HEK293T (cell line): ENCODE data around the gene ZNF331.

Source experiments
- ARNT ChIP-seq: fragments of 450-650 bp; IDR thresholded peaks from 2 replicates; pipeline ENCODE4 v1.6.1; 2017; ENCODE audit warnings: mild to moderate bottlenecking
- BHLHE40 ChIP-seq: fragments of 450-650 bp; IDR thresholded peaks from 2 replicates; pipeline ENCODE4 v1.6.1; 2016; ENCODE audit warnings: mild to moderate bottlenecking, moderate library complexity, borderline replicate concordance
- ELF4 ChIP-seq: fragments of 450-650 bp; IDR thresholded peaks from 2 replicates; pipeline ENCODE4 v1.6.1; 2017; ENCODE audit warnings: antibody characterized with exemption
- FOXA1 ChIP-seq: fragments of 450-650 bp; IDR thresholded peaks from 2 replicates; pipeline ENCODE4 v1.6.1; 2016; ENCODE audit warnings: mild to moderate bottlenecking
- FOXK2 ChIP-seq: fragments of 450-650 bp; IDR thresholded peaks from 2 replicates; pipeline ENCODE4 v1.6.1; 2016; ENCODE audit warnings: mild to moderate bottlenecking
- FOXM1 ChIP-seq: fragments of 450-650 bp; IDR thresholded peaks from 2 replicates; pipeline ENCODE4 v1.6.1; 2017; ENCODE audit warnings: mild to moderate bottlenecking, borderline replicate concordance
- HDGF ChIP-seq: fragments of 450-650 bp; IDR thresholded peaks from 2 replicates; pipeline ENCODE4 v1.6.1; 2017; ENCODE audit warnings: antibody characterized with exemption, borderline replicate concordance
- L3MBTL2 ChIP-seq: fragments of 450-650 bp; conservative IDR thresholded peaks from 2 replicates; pipeline ENCODE4 v1.6.1; 2016; ENCODE audit warnings: mild to moderate bottlenecking
- NFRKB ChIP-seq: fragments of 450-650 bp; IDR thresholded peaks from 2 replicates; pipeline ENCODE4 v1.6.1; 2016; ENCODE audit warnings: mild to moderate bottlenecking, moderate library complexity
- PKNOX1 ChIP-seq: fragments of 450-650 bp; IDR thresholded peaks from 2 replicates; pipeline ENCODE4 v1.6.1; 2016
- SP1 ChIP-seq: fragments of 450-650 bp; IDR thresholded peaks from 2 replicates; pipeline ENCODE4 v1.6.1; 2017
- SUZ12 ChIP-seq: fragments of 450-650 bp; IDR thresholded peaks from 2 replicates; pipeline ENCODE4 v1.6.1; 2016; ENCODE audit warnings: mild to moderate bottlenecking
- TARDBP ChIP-seq: fragments of 450-650 bp; IDR thresholded peaks from 2 replicates; pipeline ENCODE4 v1.6.1; 2016
- ZNF384 ChIP-seq: fragments of 450-650 bp; IDR thresholded peaks from 2 replicates; pipeline ENCODE4 v1.6.1; 2016

- TF ChIP-seq ARNT (no peak), SP1 (no peak), FOXM1 (no peak), FOXK2 (no peak), HDGF (no peak), TARDBP (no peak), FOXA1 (no peak), NFRKB (no peak), SUZ12 (no peak), BHLHE40 (no peak), PKNOX1 (no peak), ZNF384 (no peak), ELF4 (no peak), L3MBTL2 (no peak)
These were observed 41.6 kb downstream of the ZNF331 start for GRCh38 chr19:53579518-53579917.
